Cardiac fibroblast (primary cell): Measurements from ENCODE around the gene GTPBP6.
"Not testable (repeated sequence)": the region's sequence is repeated elsewhere in the genome, so short reads cannot be mapped to it uniquely, and the experiment has no call there.

Experiments used
- DNase-seq, 2 donors: peaks; one replicate each; pipeline versions ENCODE4 v3.0.0 to v3.0.0-alpha.2; 2010; ENCODE audit warnings: low read depth in 2 of 2
- H3K4me3 ChIP-seq, 2 donors: replicated peaks in 1 of 2; 1 replicate in 1 of 2; 2 replicates in 1 of 2; pipeline ENCODE4 v1.5.1; 2011; ENCODE audit warnings: low read depth in 2 of 2, low read length in 2 of 2, mild to moderate bottlenecking in 2 of 2, moderate library complexity in 1 of 2
- TF ChIP-seq, protein P1 (sequence below): IDR thresholded peaks from one replicate; pipeline ENCODE4 v1.5.1; 2011; ENCODE audit warnings: low read depth, mild to moderate bottlenecking, low read length, inconsistent platforms

GTPBP6 gene

DNA sequence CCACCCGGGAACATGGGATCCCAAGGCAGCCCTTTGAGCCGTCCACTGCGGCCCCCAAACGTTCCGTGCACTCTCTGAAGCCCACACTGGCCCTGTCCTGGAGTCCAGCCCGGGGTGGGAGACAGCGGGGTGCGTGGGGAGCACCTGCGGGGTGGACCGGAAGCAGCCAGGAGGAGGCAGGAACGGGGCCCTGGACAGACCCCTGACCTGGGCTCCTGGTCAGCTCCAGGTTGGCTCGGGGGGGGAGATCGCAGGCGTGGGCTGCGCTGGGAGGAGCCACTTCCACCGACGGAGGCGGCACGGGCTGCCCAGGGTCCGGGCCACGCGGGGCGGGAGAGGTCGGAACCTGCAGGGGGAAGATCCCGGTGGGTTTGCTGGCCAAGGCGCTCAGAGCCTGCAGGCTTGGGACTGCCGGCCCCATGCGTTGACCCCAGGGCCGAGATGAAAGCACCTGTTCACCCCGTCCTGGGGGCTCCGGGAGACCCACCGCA is 43.1 kb downstream of the GTPBP6 start:
- H3K4me3 ChIP-seq: no peak overlapping the region
- TF ChIP-seq, protein P1, sequence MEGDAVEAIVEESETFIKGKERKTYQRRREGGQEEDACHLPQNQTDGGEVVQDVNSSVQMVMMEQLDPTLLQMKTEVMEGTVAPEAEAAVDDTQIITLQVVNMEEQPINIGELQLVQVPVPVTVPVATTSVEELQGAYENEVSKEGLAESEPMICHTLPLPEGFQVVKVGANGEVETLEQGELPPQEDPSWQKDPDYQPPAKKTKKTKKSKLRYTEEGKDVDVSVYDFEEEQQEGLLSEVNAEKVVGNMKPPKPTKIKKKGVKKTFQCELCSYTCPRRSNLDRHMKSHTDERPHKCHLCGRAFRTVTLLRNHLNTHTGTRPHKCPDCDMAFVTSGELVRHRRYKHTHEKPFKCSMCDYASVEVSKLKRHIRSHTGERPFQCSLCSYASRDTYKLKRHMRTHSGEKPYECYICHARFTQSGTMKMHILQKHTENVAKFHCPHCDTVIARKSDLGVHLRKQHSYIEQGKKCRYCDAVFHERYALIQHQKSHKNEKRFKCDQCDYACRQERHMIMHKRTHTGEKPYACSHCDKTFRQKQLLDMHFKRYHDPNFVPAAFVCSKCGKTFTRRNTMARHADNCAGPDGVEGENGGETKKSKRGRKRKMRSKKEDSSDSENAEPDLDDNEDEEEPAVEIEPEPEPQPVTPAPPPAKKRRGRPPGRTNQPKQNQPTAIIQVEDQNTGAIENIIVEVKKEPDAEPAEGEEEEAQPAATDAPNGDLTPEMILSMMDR: no peak
- no peak for DNase-seq

- no peak overlapping the region for H3K4me3 ChIP-seq
- peak in 1 of 2 donors; percentile 8 for DNase-seq
- TF ChIP-seq, protein P1: no peak
Observed at GRCh38 chrX:274904-275475, 43.6 kb downstream of the GTPBP6 start.

GRCh38 chrX:270848-271367 is 47.7 kb downstream of the GTPBP6 start:
- H3K4me3 ChIP-seq: no peak overlapping the region
- no peak for DNase-seq
- TF ChIP-seq, protein P1: no peak

GRCh38 chrX:267771-268261 is 50.8 kb downstream of the GTPBP6 start:
- TF ChIP-seq, protein P1: no peak
- H3K4me3 ChIP-seq: no peak overlapping the region
- no peak for DNase-seq

GRCh38 chrX:265502-265901 is 53.1 kb downstream of the GTPBP6 start:
- no peak overlapping the region for H3K4me3 ChIP-seq

DNA sequence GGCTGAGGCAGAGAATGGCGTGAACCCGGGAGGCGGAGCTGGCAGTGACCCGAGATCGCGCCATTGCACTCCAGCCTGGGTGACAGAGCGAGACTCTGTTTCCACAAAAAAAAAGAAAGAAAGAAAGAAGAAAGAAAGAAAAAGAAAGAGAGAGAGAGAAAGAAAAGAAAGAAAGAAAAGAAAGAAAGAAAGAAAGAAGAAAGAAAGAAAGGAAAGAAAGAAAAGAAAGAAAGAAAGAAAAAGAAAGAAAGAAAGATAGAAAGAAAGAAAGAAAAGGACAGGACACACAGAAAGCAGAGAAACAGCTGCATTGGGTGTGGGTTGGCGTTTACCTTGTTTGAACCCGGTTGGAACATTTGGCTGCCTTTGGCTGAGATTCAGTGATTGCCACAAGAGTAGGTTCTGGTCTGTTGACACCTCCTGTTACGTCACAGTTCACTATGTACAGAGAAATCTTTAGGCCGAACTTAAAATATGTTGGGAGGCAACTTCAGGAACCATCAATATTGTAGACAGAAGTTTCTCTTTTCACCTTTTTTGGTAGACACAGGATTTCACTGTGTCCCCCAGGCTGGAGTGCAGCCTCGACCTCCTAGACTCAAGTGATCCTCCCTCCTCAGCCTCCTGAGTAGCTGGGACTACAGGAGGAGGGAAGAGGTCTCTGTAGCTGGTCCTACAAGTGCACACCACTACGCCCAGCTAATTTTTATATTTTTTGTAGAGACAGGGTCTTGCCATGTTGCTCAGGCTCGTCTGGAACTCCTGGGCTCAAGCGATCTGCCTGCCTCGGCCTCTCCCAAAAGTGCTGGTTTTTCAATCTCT is 53.8 kb downstream of the GTPBP6 start:
- peak; percentile 48 to 67 for DNase-seq
- TF ChIP-seq, protein P1: no peak
- H3K4me3 ChIP-seq: no peak overlapping the region

More at GRCh38 chrX:265502-265901, 53.1 kb downstream of the GTPBP6 start:
- TF ChIP-seq, protein P1: no peak
- no peak for DNase-seq

- H3K4me3 ChIP-seq, DNase-seq: not testable (repeated sequence)
Observed at GRCh38 chrX:264006-264405, 54.6 kb downstream of the GTPBP6 start.
